Measurements from ENCODE around the gene HSD17B8. TPM values are rescaled to one million over a fixed set of nuclear protein-coding genes. Genes with fewer than 3 reads are reported as not detected.

Gene HSD17B8
- total and polyA plus RNA-seq, 2 experiments from 2014 or later: 4.3 to 8.9 TPM

- H3K79me2 ChIP-seq (replicated peaks; ENCODE audit: insufficient read depth): peaks cover 18% of the 10 kb centered on the region
- Mint-ChIP-seq H3K36me3 (ENCODE audit: low read depth) (peaks cover 42% of the 10 kb centered on the region), H3K27me3 (ENCODE audit: insufficient read depth, low read depth, poor library complexity) (peaks cover 44% of the 10 kb centered on the region), H3K27ac (no peak overlapping the region), H3K4me1 (peaks cover 58% of the 10 kb centered on the region), H3K4me3 (peak overlapping the region; percentile 84), H3K9me3 (no peaks in the 10 kb centered on the region; the same call in 2 of the 3 replicates)
- peaks cover 25% of the 10 kb centered on the region for H3F3A ChIP-seq (replicated peaks; ENCODE audit: low read depth)
- H2AFZ ChIP-seq: no peak overlapping the region
- TF ChIP-seq POLR2AphosphoS5 (IDR thresholded peaks at IDR 0.05; ENCODE audit: low read depth): no peak
- no peak for TF ChIP-seq ZNF114 (CRISPR knock-in tag; IDR thresholded peaks at IDR 0.05)
- no peak for TF ChIP-seq STAT1 (IDR thresholded peaks at IDR 0.05; ENCODE audit: unreplicated experiment)
- TF ChIP-seq JUNB (IDR thresholded peaks at IDR 0.05; ENCODE audit: unreplicated experiment): no peak
- TF ChIP-seq CREB1 (CRISPR knock-in tag; IDR thresholded peaks at IDR 0.05; ENCODE audit: low read depth): no peak
- no peak for TF ChIP-seq ZNF462 (CRISPR knock-in tag; IDR thresholded peaks at IDR 0.05)
- TF ChIP-seq ETS1 (IDR thresholded peaks at IDR 0.05): no peak
- TF ChIP-seq NANOG (IDR thresholded peaks at IDR 0.05; ENCODE audit: borderline replicate concordance): no peak
- TF ChIP-seq EZH2phosphoT487 (IDR thresholded peaks at IDR 0.05; ENCODE audit: unreplicated experiment): no peak
- no peak for TF ChIP-seq EZH2 (IDR thresholded peaks at IDR 0.05; ENCODE audit: low read depth, unreplicated experiment)
- TF ChIP-seq CTCF (conservative IDR thresholded peaks at IDR 0.05; ENCODE audit: low read depth in 2 of 2): no peak
- no peak for TF ChIP-seq REST (IDR thresholded peaks at IDR 0.05; ENCODE audit: unreplicated experiment)
- TF ChIP-seq ZNF331 (CRISPR knock-in tag; IDR thresholded peaks at IDR 0.05; ENCODE audit: low read depth): no peak
- H3K27me3 ChIP-seq (ENCODE audit: insufficient read depth): peaks cover 56% of the 10 kb centered on the region
- H3K36me3 ChIP-seq (ENCODE audit: insufficient read depth): peaks cover 11% of the 10 kb centered on the region; the same call in 1 of the 2 replicates
- H3K27ac ChIP-seq (ENCODE audit: low read depth): no peak overlapping the region
- 0 out of 2 replicates have a peak overlapping the region, but pooled peaks have one; percentile 97 for H3K4me2 ChIP-seq
- ATAC-seq (no peak), DNase-seq (ENCODE audit: low spot score) (no peak)
- H3K9me2 ChIP-seq (ENCODE audit: insufficient read depth): no peaks in the 10 kb centered on the region
- H3K4me3 ChIP-seq: 0 out of 2 replicates have a peak overlapping the region, but pooled peaks have one; percentile 96
- H4K20me1 ChIP-seq (replicated peaks; ENCODE audit: insufficient read depth): peaks cover 25% of the 10 kb centered on the region
- H3K4me1 ChIP-seq (ENCODE audit: insufficient read depth): peaks cover 39% of the 10 kb centered on the region
These were observed 1.8 kb downstream of the HSD17B8 start for GRCh38 chr6:33206027-33206863.

All from GM23338 (cell line).